ENCODE data around the gene REEP1. TPM values are rescaled to one million over a fixed set of nuclear protein-coding genes. Genes with fewer than 3 reads are reported as not detected.

The REEP1 gene
- total RNA-seq, 2 experiments from 2014 or later, result 0.23 to 0.25 TPM

DNA sequence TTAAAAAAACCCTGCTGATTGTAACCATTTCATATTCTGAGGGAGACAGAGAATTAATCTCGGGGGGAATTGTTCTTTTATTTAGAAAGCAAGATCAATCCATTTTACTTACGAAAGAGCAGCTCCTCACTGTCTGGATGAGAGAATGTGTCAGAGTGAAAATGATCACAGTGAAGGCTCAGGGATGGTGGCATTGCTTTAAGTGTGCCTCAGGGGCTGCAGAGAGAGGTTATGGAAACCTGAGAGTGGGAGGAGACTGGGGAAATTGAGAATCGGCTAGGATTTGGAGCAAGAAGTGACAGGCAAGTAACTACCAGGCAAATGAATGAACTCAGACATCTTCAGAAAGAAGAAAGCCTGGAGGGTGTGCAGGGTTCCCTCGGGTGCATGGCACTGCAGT lies 104.0 kb downstream of the REEP1 start:
- Mint-ChIP-seq H3K4me1 (ENCODE audit: low read depth) (peaks cover 3% of the 10 kb centered on the region), H3K4me3 (no peak overlapping the region), H3K36me3 (ENCODE audit: low read depth) (no peaks in the 10 kb centered on the region), H3K9me3 (no peaks in the 10 kb centered on the region), H3K27ac (no peak overlapping the region), H3K27me3 (peaks cover 3% of the 10 kb centered on the region)
- ATAC-seq (no peak), DNase-seq (no peak)
- CTCF ChIA-PET, result no interaction called here
- intact Hi-C loops (cut with micrococcal nuclease), result no loop called here
- TF ChIP-seq CTCF (IDR thresholded peaks at IDR 0.05), result no peak
- POLR2A ChIA-PET, result no interaction called here

- Mint-ChIP-seq H3K36me3 (ENCODE audit: low read depth) (no peaks in the 10 kb centered on the region), H3K27me3 (peaks cover 3% of the 10 kb centered on the region), H3K9me3 (no peaks in the 10 kb centered on the region), H3K4me1 (ENCODE audit: low read depth) (no peaks in the 10 kb centered on the region), H3K4me3 (no peak overlapping the region), H3K27ac (no peak overlapping the region)
- no peak for DNase-seq
- intact Hi-C loops (cut with micrococcal nuclease), result no loop called here
- POLR2A ChIA-PET, result no interaction called here
- TF ChIP-seq CTCF (IDR thresholded peaks at IDR 0.05), result no peak
- ATAC-seq, result no peak
- CTCF ChIA-PET, result interaction anchor here (1.2 kb wide), 1 partner anchor 11 kb away, joined by 5 read pairs; no protein-coding TSS in a partner anchor
Observed at GRCh38 chr2:86232910-86233309, 104.5 kb downstream of the REEP1 start.

GRCh38 chr2:86232373-86232784 lies 105.0 kb downstream of the REEP1 start:
- ChIA-PET POLR2A (no interaction called here), CTCF (interaction anchor here (1.2 kb wide), 1 partner anchor 11 kb away, joined by 5 read pairs; no protein-coding TSS in a partner anchor)
- Mint-ChIP-seq H3K27me3 (peaks cover 3% of the 10 kb centered on the region), H3K9me3 (no peaks in the 10 kb centered on the region), H3K4me1 (ENCODE audit: low read depth) (no peaks in the 10 kb centered on the region), H3K36me3 (ENCODE audit: low read depth) (no peaks in the 10 kb centered on the region), H3K4me3 (no peak overlapping the region), H3K27ac (no peak overlapping the region)
- no peak for TF ChIP-seq CTCF (IDR thresholded peaks at IDR 0.05)
- DNase-seq (no peak), ATAC-seq (no peak)
- intact Hi-C loops (cut with micrococcal nuclease), result no loop called here

DNA sequence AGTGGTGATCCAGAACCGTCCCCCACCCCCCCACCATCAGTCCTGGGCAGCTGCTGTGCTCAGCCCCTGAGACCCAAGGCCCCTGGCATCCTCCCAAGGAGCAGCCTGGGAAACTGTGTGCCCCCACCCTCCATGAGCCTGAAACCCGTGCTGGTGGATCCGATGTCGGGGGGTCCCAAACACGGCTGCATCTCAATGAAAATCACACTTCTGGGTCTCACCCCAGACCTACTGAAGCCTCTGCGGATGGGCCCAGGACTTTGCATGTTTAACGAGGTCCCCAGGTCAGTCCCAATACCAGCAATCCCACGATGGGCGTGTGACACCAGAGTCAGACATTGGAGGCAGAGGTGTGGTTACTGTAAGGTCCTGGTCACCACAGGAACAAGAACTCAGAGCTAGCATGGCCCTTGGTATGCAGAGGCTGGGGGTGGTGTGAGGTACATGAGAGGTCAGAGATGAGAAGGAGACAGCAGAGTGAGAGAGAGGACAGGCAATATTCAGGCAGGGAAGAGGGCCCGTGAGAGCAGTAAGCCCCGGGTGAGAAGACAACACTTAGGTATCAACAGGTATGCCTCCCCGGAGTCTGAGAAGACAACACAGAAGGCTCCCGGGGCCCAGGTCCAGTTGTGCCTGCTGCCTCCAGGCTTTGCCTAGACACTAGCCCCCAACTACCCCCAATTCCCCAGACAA lies 105.6 kb downstream of the REEP1 start:
- H3K27ac Mint-ChIP-seq, result no peak overlapping the region
- intact Hi-C loops (cut with micrococcal nuclease), result no loop called here
- H3K4me1 Mint-ChIP-seq (ENCODE audit: low read depth), result no peaks in the 10 kb centered on the region
- no peaks in the 10 kb centered on the region for H3K9me3 Mint-ChIP-seq
- TF ChIP-seq CTCF (IDR thresholded peaks at IDR 0.05), result no peak
- H3K4me3 Mint-ChIP-seq, result no peak overlapping the region
- no peak for DNase-seq
- POLR2A ChIA-PET, result no interaction called here
- H3K36me3 Mint-ChIP-seq (ENCODE audit: low read depth), result no peaks in the 10 kb centered on the region
- ATAC-seq, result no peak
- H3K27me3 Mint-ChIP-seq, result peaks cover 3% of the 10 kb centered on the region
- CTCF ChIA-PET, result interaction anchor here (1.2 kb wide), 1 partner anchor 10 kb away, joined by 5 read pairs; no protein-coding TSS in a partner anchor

GRCh38 chr2:86230961-86231360 lies 106.5 kb downstream of the REEP1 start:
- ATAC-seq, result no peak
- Mint-ChIP-seq H3K27ac (no peak overlapping the region), H3K4me3 (no peak overlapping the region), H3K27me3 (peaks cover 2% of the 10 kb centered on the region), H3K4me1 (ENCODE audit: low read depth) (no peaks in the 10 kb centered on the region), H3K9me3 (no peaks in the 10 kb centered on the region), H3K36me3 (ENCODE audit: low read depth) (no peaks in the 10 kb centered on the region)
- intact Hi-C loops (cut with micrococcal nuclease), result no loop called here
- DNase-seq, result no peak
- POLR2A ChIA-PET, result no interaction called here
- no peak for TF ChIP-seq CTCF (IDR thresholded peaks at IDR 0.05)
- CTCF ChIA-PET, result no interaction called here

Data from activated CD8-positive, alpha-beta T cell treated with anti-CD3 and anti-CD28 coated beads for 36 hours (primary cell).